Measurements from ENCODE around the gene COL11A1. TPM values are rescaled to one million over a fixed set of nuclear protein-coding genes. Genes with fewer than 3 reads are reported as not detected.
A peak's percentile ranks its signal among the peaks of the same experiment; 100 is the strongest.

Gene COL11A1
- total RNA-seq, 1 donor from 2014 or later, result 810 TPM

DNA sequence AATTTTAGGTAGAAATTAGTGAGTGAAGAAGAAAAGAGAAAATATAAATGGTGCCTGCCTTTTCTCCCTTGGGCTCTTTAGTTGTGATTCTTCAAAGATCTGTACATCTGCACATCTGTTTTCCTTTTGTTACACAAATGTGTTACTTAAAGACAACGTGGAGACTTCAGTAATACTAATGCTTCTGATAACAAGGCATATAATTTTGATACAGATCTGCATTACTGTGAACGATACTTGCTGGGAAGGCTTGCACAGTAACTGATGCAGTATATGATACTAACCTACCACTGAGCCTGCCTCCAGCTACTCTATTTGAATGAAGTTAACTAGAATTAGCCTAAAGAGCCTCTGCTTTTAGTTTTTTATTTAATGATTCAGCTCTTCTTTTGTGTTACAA, 244.6 kb downstream of the COL11A1 start:
- Histone ChIP-seq H2AFZ (ENCODE audit: low read depth, low read length) (no peak overlapping the region), H3K79me2 (ENCODE audit: insufficient read depth, low read length) (no peaks in the 10 kb centered on the region), H3K9ac (ENCODE audit: low read length) (no peak overlapping the region), H3K36me3 (ENCODE audit: insufficient read depth, low read length) (no peaks in the 10 kb centered on the region), H4K20me1 (ENCODE audit: insufficient read depth, low read length) (no peaks in the 10 kb centered on the region), H3K4me1 (ENCODE audit: insufficient read depth, low read length) (no peaks in the 10 kb centered on the region), H3K27ac (ENCODE audit: low read depth, low read length) (no peak overlapping the region), H3K4me3 (ENCODE audit: insufficient read depth, low read depth, low read length) (no peak overlapping the region), H3K27me3 (ENCODE audit: insufficient read depth, low read length) (no peaks in the 10 kb centered on the region), H3K4me2 (ENCODE audit: low read length) (no peak overlapping the region), H3K9me3 (ENCODE audit: insufficient read depth, low read depth, low read length) (no peaks in the 10 kb centered on the region)
- Mint-ChIP-seq H3K36me3 (ENCODE audit: low read depth, unreplicated experiment) (peaks cover 2% of the 10 kb centered on the region), H3K27ac (ENCODE audit: unreplicated experiment) (no peak overlapping the region), H3K4me3 (ENCODE audit: unreplicated experiment) (no peak overlapping the region), H3K9me3 (ENCODE audit: unreplicated experiment) (peaks cover 4% of the 10 kb centered on the region), H3K27me3 (ENCODE audit: low read depth, unreplicated experiment) (no peaks in the 10 kb centered on the region), H3K4me1 (ENCODE audit: low read depth, unreplicated experiment) (no peaks in the 10 kb centered on the region)
- no peak for FAIRE-seq
- no peak for DNase-seq (ENCODE audit: low read depth)
- no peak for TF ChIP-seq EZH2 (IDR thresholded peaks at IDR 0.05; ENCODE audit: insufficient read depth, low read length)
- TF ChIP-seq, protein P1, sequence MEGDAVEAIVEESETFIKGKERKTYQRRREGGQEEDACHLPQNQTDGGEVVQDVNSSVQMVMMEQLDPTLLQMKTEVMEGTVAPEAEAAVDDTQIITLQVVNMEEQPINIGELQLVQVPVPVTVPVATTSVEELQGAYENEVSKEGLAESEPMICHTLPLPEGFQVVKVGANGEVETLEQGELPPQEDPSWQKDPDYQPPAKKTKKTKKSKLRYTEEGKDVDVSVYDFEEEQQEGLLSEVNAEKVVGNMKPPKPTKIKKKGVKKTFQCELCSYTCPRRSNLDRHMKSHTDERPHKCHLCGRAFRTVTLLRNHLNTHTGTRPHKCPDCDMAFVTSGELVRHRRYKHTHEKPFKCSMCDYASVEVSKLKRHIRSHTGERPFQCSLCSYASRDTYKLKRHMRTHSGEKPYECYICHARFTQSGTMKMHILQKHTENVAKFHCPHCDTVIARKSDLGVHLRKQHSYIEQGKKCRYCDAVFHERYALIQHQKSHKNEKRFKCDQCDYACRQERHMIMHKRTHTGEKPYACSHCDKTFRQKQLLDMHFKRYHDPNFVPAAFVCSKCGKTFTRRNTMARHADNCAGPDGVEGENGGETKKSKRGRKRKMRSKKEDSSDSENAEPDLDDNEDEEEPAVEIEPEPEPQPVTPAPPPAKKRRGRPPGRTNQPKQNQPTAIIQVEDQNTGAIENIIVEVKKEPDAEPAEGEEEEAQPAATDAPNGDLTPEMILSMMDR (IDR thresholded peaks at IDR 0.05; ENCODE audit: insufficient read depth, low read depth, low read length), result no peak

DNA sequence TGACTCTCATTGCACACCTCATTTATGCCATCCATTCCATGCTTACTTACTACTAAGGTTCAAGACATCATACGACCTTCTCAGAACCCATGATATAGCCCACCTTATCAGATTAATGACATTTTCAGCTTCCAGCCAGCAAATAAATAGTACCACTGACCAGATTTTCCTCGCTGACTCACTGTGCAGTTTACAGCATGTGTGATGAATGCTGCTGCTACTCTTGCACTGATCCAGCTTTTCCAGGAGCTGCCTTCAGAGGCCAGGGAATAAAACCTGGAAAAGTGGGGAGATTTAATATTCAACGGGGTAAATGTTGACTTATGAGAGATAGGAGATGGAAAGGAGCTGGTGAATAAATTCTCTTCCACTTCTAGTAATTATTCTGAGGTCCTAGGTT, 247.1 kb downstream of the COL11A1 start:
- FAIRE-seq (peak; percentile 26), DNase-seq (ENCODE audit: low read depth) (peak; percentile 8)
- no peak overlapping the region for H3K4me2 ChIP-seq (ENCODE audit: low read length)
- Mint-ChIP-seq H3K27me3 (ENCODE audit: low read depth, unreplicated experiment) (no peaks in the 10 kb centered on the region), H3K27ac (ENCODE audit: unreplicated experiment) (no peak overlapping the region), H3K9me3 (ENCODE audit: unreplicated experiment) (peaks cover 2% of the 10 kb centered on the region), H3K4me1 (ENCODE audit: low read depth, unreplicated experiment) (no peaks in the 10 kb centered on the region), H3K4me3 (ENCODE audit: unreplicated experiment) (no peak overlapping the region), H3K36me3 (ENCODE audit: low read depth, unreplicated experiment) (no peaks in the 10 kb centered on the region)
- H3K9ac ChIP-seq (ENCODE audit: low read length), result no peak overlapping the region
- H3K4me3 ChIP-seq (ENCODE audit: insufficient read depth, low read depth, low read length), result no peak overlapping the region
- H3K9me3 ChIP-seq (ENCODE audit: insufficient read depth, low read depth, low read length), result no peaks in the 10 kb centered on the region
- no peak overlapping the region for H3K27ac ChIP-seq (ENCODE audit: low read depth, low read length)
- H3K27me3 ChIP-seq (ENCODE audit: insufficient read depth, low read length), result no peaks in the 10 kb centered on the region
- H3K36me3 ChIP-seq (ENCODE audit: insufficient read depth, low read length), result no peaks in the 10 kb centered on the region
- H2AFZ ChIP-seq (ENCODE audit: low read depth, low read length), result no peak overlapping the region
- no peaks in the 10 kb centered on the region for H3K4me1 ChIP-seq (ENCODE audit: insufficient read depth, low read length)
- no peaks in the 10 kb centered on the region for H4K20me1 ChIP-seq (ENCODE audit: insufficient read depth, low read length)
- TF ChIP-seq EZH2 (IDR thresholded peaks at IDR 0.05; ENCODE audit: insufficient read depth, low read length), result no peak
- TF ChIP-seq, protein P1 (IDR thresholded peaks at IDR 0.05; ENCODE audit: insufficient read depth, low read depth, low read length), result no peak
- H3K79me2 ChIP-seq (ENCODE audit: insufficient read depth, low read length), result no peaks in the 10 kb centered on the region

- peaks cover 4% of the 10 kb centered on the region for H3K9me3 Mint-ChIP-seq (ENCODE audit: unreplicated experiment)
- no peak for TF ChIP-seq EZH2 (IDR thresholded peaks at IDR 0.05; ENCODE audit: insufficient read depth, low read length)
- TF ChIP-seq, protein P1 (IDR thresholded peaks at IDR 0.05; ENCODE audit: insufficient read depth, low read depth, low read length), result no peak
- H3K9me3 ChIP-seq (ENCODE audit: insufficient read depth, low read depth, low read length), result peaks cover 3% of the 10 kb centered on the region
- H3K36me3 ChIP-seq (ENCODE audit: insufficient read depth, low read length), result no peaks in the 10 kb centered on the region
- H3K4me1 Mint-ChIP-seq (ENCODE audit: low read depth, unreplicated experiment), result no peaks in the 10 kb centered on the region
- H3K9ac ChIP-seq (ENCODE audit: low read length), result no peak overlapping the region
- DNase-seq (ENCODE audit: low read depth), result no peak
- no peaks in the 10 kb centered on the region for H3K36me3 Mint-ChIP-seq (ENCODE audit: low read depth, unreplicated experiment)
- no peak overlapping the region for H3K27ac Mint-ChIP-seq (ENCODE audit: unreplicated experiment)
- H4K20me1 ChIP-seq (ENCODE audit: insufficient read depth, low read length), result no peaks in the 10 kb centered on the region
- H3K27me3 ChIP-seq (ENCODE audit: insufficient read depth, low read length), result no peaks in the 10 kb centered on the region
- no peaks in the 10 kb centered on the region for H3K4me1 ChIP-seq (ENCODE audit: insufficient read depth, low read length)
- no peak overlapping the region for H3K27ac ChIP-seq (ENCODE audit: low read depth, low read length)
- no peak overlapping the region for H2AFZ ChIP-seq (ENCODE audit: low read depth, low read length)
- FAIRE-seq, result peak; percentile 64
- H3K27me3 Mint-ChIP-seq (ENCODE audit: low read depth, unreplicated experiment), result no peaks in the 10 kb centered on the region
- no peaks in the 10 kb centered on the region for H3K79me2 ChIP-seq (ENCODE audit: insufficient read depth, low read length)
- H3K4me3 ChIP-seq (ENCODE audit: insufficient read depth, low read depth, low read length), result no peak overlapping the region
- H3K4me2 ChIP-seq (ENCODE audit: low read length), result no peak overlapping the region
- no peak overlapping the region for H3K4me3 Mint-ChIP-seq (ENCODE audit: unreplicated experiment)
These were observed 249.6 kb downstream of the COL11A1 start for GRCh38 chr1:102858695-102859094.

Data from astrocyte (in vitro differentiated cells and primary cell).